ENCODE results near the gene ANXA7. TPM values are rescaled to one million over a fixed set of nuclear protein-coding genes. Genes with fewer than 3 reads are reported as not detected.
"Not testable (repeated sequence)": the region's sequence is repeated elsewhere in the genome, so short reads cannot be mapped to it uniquely, and the experiment has no call there.

The ANXA7 gene
- total and polyA plus RNA-seq, 10 of the 15 experiments (the other 5 are each of a cell fraction or from before 2014, with no cell fraction given), result 70.6 to 184 (median 113) TPM

GRCh38 chr10:73398024-73398423 lies 15.8 kb downstream of the ANXA7 start:
- Histone ChIP-seq H3K4me3 (no peak overlapping the region), H3K27me3 (replicated peaks in 1 of 2; ENCODE audit: control insufficient read depth in 2 of 2, insufficient read depth in 2 of 2, low read length in 1 of 2) (no peaks in the 10 kb centered on the region), H4K20me1 (ENCODE audit: control insufficient read depth, insufficient read depth) (no peaks in the 10 kb centered on the region), H2AFZ (ENCODE audit: control insufficient read depth, low read depth, low read length) (no peak overlapping the region), H3K4me2 (ENCODE audit: control insufficient read depth, insufficient read depth) (no peak overlapping the region), H3K4me1 (ENCODE audit: control insufficient read depth, insufficient read depth, low read length) (no peaks in the 10 kb centered on the region), H3K79me2 (ENCODE audit: control insufficient read depth, insufficient read depth, low read length) (peaks cover 10% of the 10 kb centered on the region), H3K27ac (ENCODE audit: control insufficient read depth, insufficient read depth) (no peak overlapping the region), H3K9ac (ENCODE audit: control insufficient read depth, insufficient read depth, low read length) (no peak overlapping the region), H3K9me3 (replicated peaks; ENCODE audit: control insufficient read depth, insufficient read depth, low read length) (no peaks in the 10 kb centered on the region; the same call in 2 of the 3 replicates), H3K36me3 (ENCODE audit: control insufficient read depth in 2 of 2, insufficient read depth in 2 of 2, low read length in 1 of 2) (peaks cover 4 to 23% of the 10 kb centered on the region in 2 experiments)
- TF ChIP-seq E2F8 (IDR thresholded peaks at IDR 0.05; ENCODE audit: low read depth, partially characterized antibody) (no peak), BHLHE40 (IDR thresholded peaks at IDR 0.05; ENCODE audit: borderline replicate concordance in 1 of 2, low read depth in 2 of 2, low read length in 1 of 2) (no peak), CTCF (IDR thresholded peaks at IDR 0.05 in 2 of 3, conservative IDR thresholded peaks at IDR 0.05 in 1 of 3; ENCODE audit: control insufficient read depth in 2 of 3, extremely low read depth in 1 of 3, insufficient read depth in 1 of 3, low read depth in 3 of 3, low read length in 3 of 3) (peak in 2 of 3 experiments; percentile 6 to 20; a peak in 1 of 6 replicates), HDAC2 (IDR thresholded peaks at IDR 0.05) (no peak), MAX (IDR thresholded peaks at IDR 0.05; ENCODE audit: low read depth, low read length) (no peak), PBX3 (IDR thresholded peaks at IDR 0.05; ENCODE audit: insufficient replicate concordance, low read depth, low read length) (no peak)
- FAIRE-seq (no peak), ATAC-seq (no peak), DNase-seq (ENCODE audit: low read depth, low spot score) (no peak)
- WGBS (ENCODE audit: insufficient coverage, insufficient replicate concordance, low lambda C conversion rate, missing lambda C conversion rate), result 98% methylated on average over 6 of the region's 6 CpGs
- ChIA-PET CTCF (interaction anchor here (0.6 to 1.0 kb wide), 3 partner anchors 9 to 134 kb away, joined by 3 read pairs; no protein-coding TSS in a partner anchor), RAD21 (ENCODE audit: unreplicated experiment) (no interaction called here), POLR2A (no interaction called here), SMC1A (ENCODE audit: uncharacterized antibody, unreplicated experiment) (interaction anchor here (0.6 to 1.3 kb wide), 2 partner anchors 14 to 41 kb away, joined by 3 read pairs; no protein-coding TSS in a partner anchor)
- BruUV-seq (replicated peaks), result no TSS peak
- in situ Hi-C loops (cut with MboI) (no loop called here), intact Hi-C loops (cut with micrococcal nuclease; ENCODE audit: unreplicated experiment) (no loop called here)

GRCh38 chr10:73394325-73394724 lies 19.5 kb downstream of the ANXA7 start:
- 96% methylated on average over 3 of the region's 4 CpGs for WGBS (ENCODE audit: insufficient coverage, insufficient replicate concordance, low lambda C conversion rate, missing lambda C conversion rate)

More at GRCh38 chr10:73394325-73394724, 19.5 kb downstream of the ANXA7 start:
- H3K27me3 ChIP-seq (replicated peaks in 1 of 2; ENCODE audit: control insufficient read depth in 2 of 2, insufficient read depth in 2 of 2, low read length in 1 of 2); intact Hi-C loops (cut with micrococcal nuclease; ENCODE audit: unreplicated experiment); H2AFZ ChIP-seq (ENCODE audit: control insufficient read depth, low read depth, low read length); H3K79me2 ChIP-seq (ENCODE audit: control insufficient read depth, insufficient read depth, low read length); H3K4me1 ChIP-seq (ENCODE audit: control insufficient read depth, insufficient read depth, low read length); H3K4me2 ChIP-seq (ENCODE audit: control insufficient read depth, insufficient read depth); CTCF ChIA-PET; DNase-seq (ENCODE audit: low read depth, low spot score); SMC1A ChIA-PET (ENCODE audit: uncharacterized antibody, unreplicated experiment); ATAC-seq; FAIRE-seq; POLR2A ChIA-PET; in situ Hi-C loops (cut with MboI); H3K9ac ChIP-seq (ENCODE audit: control insufficient read depth, insufficient read depth, low read length); RAD21 ChIA-PET (ENCODE audit: unreplicated experiment); BruUV-seq (replicated peaks); H3K27ac ChIP-seq (ENCODE audit: control insufficient read depth, insufficient read depth); H3K4me3 ChIP-seq; H4K20me1 ChIP-seq (ENCODE audit: control insufficient read depth, insufficient read depth); H3K9me3 ChIP-seq (replicated peaks; ENCODE audit: control insufficient read depth, insufficient read depth, low read length): not testable (repeated sequence)
- H3K36me3 ChIP-seq (ENCODE audit: control insufficient read depth in 2 of 2, insufficient read depth in 2 of 2, low read length in 1 of 2), result peaks cover 4 to 25% of the 10 kb centered on the region in 2 experiments
